ENCODE results near the gene ABL1.
"Not testable (repeated sequence)": the region's sequence is repeated elsewhere in the genome, so short reads cannot be mapped to it uniquely, and the experiment has no call there.

Gene ABL1

DNA sequence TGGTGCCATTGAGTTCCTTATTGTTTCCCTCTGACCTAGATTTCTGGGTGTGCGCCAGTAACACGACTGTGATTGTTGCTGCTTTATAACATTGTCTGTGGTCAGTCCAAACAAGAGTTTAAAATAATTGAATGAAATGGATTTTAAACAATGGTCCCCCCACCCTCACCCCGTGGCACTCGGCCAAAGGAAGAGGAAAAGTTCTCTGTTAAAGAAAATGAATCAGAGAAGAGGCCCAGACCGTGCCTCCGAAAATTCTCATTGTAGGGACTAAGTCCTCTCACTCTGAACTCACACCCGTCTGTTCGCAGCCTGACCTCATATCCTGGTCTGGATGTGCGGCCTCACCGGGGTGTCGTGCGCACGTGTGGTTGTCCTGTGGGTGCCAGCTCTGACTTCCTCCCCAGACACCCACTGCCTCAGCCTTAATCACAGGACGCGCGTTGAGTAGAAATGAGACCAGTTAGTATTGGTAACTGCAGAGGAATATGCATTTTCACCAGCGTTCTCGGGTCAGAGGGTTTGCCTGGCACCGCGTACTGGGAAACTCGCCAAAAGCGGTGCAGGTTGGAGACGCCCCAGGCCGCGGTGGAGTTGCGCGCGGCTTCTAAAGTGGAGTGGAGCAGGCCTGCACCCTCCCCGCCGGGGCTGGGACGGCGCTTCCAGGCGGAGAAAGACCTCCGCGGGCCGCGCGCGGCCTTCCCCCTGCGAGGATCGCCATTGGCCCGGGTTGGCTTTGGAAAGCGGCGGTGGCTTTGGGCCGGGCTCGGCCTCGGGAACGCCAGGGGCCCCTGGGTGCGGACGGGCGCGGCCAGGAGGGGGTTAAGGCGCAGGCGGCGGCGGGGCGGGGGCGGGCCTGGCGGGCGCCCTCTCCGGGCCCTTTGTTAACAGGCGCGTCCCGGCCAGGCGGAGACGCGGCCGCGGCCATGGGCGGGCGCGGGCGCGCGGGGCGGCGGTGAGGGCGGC, at the start of gene ABL1:
TSS of gene ABL1 (plus strand) at position 884 of the 966 bp plus-strand sequence. CDS start 193 bp downstream, outside the sequence.
- peak; percentile 72 to 77 for DNase-seq (ENCODE audit: low read depth in 2 of 2)

DNA sequence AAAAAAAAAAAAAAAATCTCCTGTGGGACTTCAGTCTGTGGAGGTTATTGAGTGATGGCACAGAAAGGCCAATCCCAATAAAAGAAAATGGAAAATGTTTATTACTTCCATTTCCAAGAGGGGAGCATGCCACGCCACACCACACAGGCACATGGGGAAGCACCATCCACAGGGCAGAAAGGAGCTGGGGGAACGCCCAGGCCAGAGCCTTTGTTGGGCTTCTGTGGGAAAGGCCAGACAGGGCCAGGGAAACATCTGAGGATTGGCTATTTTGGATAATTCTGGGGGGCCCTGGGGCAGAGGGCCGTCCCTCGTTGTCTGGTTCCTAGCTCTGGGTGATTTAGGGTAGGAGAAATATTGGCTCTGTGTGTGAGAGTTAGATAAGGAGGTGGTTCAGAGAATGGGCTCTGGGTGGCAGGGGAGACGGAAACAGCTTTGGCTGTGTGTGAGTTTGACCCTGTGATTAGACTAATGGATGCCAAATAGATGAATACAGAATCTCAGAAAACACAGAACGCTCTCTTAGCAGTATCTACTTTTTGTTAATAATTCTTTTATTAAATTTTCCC, 49.0 kb upstream of the ABL1 start:
- no peak for DNase-seq (ENCODE audit: low read depth in 2 of 2)

DNA sequence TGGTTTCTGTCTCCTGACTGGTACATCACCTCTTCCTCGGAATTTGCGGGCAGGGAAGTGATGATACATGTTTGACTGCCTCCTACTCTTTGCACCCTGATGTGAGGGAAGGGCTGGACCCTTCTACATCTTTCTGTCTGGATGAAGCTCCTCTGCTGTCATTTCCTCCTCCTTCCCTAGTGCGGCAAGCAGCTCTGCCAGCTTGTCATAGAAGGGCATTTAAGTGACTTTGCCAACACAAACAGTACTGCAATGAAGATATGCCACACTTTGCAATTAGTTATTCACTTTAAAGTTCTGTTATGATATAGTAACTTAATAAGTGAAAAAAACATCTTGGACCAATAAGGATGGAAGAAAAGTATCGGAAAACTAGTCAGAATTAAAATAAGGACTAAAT, 48.5 kb upstream of the ABL1 start:
- DNase-seq (ENCODE audit: low read depth in 2 of 2), result no peak

DNA sequence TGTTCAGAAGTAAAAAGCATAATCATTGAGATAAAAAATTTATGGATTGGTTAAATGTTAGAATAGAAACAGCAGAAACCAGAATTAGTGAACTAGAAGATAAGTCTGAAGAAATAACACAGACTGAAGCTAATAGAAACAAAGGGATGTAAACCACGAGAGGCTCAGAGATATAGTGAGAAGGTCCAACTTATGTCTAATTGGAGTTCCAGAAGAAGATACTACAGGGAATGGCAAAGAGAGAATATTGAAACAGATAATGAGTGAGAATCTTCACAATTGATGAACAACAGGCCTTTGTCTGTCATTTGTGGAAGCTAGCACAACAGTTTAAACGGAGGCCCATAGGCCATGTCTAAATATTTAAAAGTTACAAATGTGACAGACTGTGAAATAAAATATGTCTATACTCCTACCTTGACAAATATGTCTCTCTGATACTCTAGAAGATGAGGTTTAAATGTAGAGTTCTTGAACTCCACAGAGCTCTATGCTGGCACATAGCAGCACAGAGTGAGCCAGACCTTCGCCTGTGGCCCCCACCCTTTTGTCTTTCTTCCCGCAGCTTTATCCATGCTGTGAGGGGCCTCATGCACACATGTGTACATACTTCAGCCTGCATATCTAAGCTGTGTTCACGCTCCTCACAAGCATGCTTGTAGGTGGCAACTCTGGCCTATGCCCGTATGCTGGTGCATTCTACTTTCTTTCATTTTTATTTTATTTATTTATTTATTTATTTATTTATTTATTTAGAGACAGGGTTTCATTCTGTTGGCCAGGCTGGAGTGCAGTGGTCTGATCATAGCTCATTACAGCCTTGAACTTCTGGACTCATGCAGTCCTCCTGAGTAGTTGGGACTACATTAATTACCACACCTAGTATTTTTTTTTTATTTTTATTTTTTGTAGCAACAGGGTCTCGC, 45.0 kb upstream of the ABL1 start:
- DNase-seq (ENCODE audit: low read depth in 2 of 2), result no peak

DNA sequence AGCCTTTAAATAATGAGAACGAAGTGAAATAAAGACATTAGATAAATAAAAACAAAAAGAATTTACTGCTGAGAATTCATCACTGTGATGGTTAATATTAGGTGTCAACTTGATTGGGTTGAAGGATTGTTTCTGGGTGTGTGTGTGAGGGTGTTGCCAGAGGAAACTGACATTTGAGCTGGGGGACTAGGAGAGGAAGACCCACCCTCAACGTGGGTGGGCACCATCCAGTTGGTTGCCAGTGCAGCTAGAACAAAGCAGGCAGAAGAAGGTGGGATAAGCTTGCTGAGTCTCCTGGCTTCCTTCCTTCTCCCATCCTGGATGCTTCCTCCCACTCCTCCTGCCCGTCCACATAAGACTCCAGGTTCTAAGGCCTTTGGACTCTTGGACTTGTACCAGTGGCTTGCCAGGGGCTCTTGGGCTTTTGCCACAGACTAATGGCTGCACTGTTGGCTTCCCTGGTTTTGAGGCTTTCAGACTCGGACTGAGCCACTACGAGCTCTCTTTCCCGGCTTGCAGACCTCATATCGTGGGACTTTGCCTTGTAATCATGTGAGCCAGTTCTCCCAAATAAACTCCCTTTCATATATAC, 43.7 kb upstream of the ABL1 start:
- DNase-seq (ENCODE audit: low read depth in 2 of 2), result no peak

DNA sequence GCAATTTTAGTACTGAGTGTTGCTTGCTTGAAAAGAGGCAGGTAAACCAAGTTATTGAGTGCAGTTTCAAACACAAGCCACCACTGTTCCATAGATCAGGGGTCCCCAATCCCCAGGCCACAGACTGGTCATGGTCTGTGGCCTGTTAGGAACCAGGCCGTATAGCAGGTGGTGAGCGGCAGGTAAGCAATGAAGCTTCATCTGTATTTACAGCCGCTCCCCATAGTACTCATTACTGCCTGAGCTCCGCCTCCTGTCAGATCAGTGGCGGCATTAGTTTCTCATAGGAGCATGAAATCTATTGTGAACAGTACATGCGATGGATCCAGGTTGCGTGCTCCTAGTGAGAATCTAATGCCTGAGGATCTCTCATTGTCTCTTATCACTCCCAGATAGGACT, 41.5 kb upstream of the ABL1 start:
- no peak for DNase-seq (ENCODE audit: low read depth in 2 of 2)

DNA sequence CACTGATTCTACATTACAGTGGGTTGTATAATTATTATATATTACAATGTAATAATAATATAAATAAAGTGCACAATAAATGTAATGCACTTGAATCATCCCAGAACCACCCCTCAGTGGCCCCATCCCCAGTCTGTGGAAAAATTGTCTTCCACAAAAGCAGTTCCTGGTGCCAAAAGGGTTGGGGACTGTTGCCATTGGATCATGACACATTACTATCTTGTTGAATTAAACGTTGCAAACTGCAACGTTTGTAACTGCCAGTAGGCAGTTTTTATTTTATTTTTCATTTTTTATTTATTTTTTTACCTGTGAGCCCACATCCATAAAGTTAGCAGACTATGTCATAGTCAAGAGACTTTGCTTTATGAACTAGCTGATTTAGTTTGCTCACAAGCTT, 41.0 kb upstream of the ABL1 start:
- not testable (repeated sequence) for DNase-seq (ENCODE audit: low read depth in 2 of 2)

DNA sequence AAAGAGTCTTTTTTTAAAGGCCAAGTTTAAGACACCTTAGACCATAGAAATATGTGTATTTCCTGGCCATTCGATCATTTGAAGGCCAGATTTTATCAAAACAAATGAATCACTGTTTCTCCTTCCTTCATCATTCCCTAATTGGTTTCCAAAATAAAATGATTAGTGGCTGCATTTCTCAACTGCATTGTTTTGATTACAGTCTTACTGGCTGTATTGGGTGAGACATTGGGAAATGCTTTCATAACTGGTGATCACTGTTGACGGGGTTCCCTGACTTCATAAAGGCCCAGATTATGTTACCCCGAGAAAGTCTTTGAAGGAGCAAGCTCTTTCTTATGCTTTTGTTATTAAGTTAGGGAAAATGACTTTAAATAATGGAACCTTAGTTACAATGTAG, 40.6 kb upstream of the ABL1 start:
- DNase-seq (ENCODE audit: low read depth in 2 of 2), result not testable (repeated sequence)

DNA sequence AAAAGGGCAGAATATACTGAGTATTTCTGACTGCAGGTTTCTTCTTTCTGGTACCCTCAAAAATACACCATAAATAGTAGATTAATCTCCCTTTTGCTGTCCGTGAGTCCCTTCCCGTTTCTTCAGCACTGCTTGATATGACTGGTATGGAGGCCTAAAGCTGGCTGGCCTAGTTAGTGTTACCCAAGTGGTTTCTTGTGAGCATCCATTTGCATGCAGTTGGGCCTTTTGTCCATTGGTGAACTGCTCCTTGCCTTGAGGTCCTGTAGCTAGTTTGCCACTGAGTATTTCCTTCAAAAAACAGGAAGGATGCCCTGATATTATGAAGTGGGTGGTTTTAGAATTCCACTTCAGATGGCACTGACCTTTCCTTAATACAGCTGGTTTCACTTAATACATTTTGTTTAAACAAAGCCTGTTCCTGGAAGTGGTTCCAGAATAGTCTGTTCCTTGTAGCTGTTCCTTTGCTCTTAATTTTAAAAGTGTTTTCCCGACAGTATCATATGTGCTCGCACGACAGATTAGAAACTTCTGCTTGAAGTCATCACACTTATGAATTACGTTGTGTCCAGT, 40.0 kb upstream of the ABL1 start:
- DNase-seq (ENCODE audit: low read depth in 2 of 2), result no peak

DNA sequence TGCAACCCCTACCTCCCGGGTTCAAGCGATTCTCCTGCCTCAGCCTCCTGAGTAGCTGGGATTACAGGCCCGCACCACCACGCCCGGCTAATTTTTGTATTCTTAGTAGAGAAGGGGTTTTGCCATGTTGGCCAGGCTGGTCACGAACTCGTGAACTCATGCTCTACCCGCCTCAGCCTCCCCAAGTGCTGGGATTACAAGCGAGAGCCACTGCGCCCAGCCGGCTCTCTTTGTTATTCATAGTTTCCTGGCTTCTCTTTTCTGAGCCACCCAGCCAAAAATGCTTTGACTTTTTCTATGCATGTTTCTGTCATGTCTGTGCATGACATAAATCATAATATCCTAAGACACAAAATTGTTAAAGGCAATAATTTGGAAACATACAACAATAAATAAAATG, 31.9 kb upstream of the ABL1 start:
- not testable (repeated sequence) for DNase-seq (ENCODE audit: low read depth in 2 of 2)

DNA sequence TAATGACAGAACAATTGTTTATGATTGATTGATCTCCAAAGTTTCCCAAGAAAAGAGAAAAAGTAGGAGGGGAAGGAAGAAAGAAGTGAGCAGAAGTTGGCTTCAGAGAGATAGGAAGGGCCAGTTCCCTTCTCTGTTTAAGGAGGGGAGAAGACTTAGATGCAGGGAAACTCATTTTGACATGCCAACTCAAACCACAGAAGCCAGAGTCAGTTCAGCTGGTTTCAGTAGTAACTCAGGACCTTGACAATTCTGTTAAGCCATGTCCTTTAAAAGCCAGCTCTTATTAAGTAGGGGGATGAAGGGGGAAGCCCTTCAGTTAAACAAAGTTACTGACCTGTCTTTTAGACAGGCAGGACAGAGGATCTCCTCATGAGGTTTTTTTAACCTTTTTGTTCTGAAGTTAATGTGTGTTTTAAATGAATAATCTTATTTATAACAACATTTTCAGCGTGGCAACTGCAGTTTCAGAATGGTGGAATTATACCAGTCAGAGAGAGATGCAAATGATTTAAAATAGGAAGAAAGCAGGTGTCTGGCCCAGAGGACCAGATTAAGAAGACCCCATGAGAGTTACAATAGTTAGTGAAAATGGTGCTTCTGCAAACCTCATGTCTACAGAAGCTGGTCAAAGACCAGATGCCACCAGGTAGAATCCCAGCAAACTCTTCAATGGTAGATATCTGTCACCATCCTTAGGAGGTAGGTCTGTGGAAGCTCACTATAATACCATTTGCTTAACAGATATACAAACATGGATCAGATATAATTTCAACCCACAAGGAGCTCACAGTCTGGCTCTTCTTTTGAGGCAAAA, 29.3 kb upstream of the ABL1 start:
- no peak for DNase-seq (ENCODE audit: low read depth in 2 of 2)

DNA sequence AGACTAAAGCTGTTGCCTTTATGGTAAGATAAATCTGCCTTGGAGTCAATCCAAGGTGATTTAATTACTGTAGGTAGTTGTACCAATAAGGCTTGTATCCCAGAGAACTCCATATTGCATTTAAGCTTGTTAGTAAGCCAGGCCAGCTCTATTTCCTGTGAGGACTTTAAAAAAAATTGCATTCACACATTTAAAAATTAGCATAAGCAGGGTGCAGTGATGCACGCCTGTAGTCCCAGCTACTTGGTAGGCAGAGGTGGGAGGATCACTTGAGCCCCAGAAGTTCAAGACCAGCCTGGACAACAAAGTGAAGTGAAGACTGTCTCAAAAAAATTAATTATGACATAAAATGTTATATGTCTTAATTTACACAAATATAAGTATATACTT, 28.7 kb upstream of the ABL1 start:
- no peak for DNase-seq (ENCODE audit: low read depth in 2 of 2)

DNA sequence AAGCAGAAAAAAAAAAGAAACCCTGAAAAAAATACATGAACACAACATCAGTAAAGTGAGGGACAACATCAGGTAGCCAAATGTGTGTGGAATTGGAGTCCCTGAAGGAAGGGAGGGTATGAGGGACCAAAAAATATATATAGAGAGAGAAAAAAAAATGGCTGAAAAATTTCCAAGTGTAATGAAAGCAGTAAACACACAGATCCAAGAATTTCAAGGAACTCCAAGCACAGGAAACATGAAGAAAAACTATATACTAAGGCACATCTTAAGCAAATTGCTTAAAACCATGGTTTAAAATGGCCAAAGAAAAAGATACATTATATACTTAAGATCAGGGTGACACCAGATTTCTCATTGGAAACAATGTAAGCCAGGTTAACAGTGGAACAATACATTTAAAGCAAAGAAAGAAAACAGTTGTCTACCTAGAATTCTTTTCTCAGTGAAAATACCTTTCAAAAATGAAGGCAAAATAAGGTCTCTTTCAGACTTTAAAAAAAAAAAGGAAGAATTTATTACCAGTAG, 24.4 kb upstream of the ABL1 start:
- no peak for DNase-seq (ENCODE audit: low read depth in 2 of 2)

DNA sequence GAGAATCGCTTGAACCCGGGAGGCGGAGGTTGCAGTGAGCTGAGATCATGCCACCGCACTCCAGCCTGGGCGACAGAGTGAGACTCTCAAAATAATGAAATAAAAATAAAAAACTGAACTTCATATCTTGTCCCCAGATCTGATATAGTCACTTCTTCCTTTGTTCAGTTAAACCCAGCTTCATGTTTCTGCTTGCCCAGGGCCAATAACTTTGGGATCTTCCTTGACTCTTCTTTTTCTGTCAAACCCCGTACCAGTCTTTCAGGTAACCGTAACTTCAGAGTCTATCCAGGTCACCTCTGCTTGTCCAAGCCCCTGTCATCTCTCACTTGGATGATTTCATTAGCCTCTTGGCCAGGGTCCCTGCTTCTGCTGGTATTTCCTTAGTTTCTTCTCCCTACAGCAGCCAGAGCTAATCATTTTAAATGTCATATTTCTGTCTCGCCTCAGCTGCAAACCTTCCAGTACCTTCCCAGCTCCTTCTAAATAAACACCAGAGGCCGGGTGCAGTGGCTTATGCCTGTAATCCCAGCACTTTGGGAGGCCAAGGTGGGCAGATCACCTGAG, 19.7 kb upstream of the ABL1 start:
- no peak for DNase-seq (ENCODE audit: low read depth in 2 of 2)

DNA sequence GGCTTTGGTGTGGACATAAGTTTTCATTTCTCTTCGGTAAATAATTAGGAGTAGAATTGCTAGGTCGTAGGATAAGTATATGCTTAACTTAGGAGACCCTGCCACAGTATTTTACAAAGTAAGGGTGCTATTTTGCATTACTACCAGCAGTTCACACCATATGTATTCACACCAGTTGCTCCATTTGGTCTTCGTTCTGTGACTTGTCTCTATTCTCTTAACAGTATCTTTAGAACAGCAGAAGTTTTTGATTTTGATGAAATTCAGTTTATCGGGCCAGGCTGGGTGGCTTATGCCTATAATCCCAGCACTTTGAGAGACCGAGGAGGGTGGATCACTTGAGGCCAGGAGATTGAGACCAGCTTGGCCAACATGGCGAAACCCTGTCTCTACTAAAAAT, 17.1 kb upstream of the ABL1 start:
- DNase-seq (ENCODE audit: low read depth in 2 of 2), result no peak

DNA sequence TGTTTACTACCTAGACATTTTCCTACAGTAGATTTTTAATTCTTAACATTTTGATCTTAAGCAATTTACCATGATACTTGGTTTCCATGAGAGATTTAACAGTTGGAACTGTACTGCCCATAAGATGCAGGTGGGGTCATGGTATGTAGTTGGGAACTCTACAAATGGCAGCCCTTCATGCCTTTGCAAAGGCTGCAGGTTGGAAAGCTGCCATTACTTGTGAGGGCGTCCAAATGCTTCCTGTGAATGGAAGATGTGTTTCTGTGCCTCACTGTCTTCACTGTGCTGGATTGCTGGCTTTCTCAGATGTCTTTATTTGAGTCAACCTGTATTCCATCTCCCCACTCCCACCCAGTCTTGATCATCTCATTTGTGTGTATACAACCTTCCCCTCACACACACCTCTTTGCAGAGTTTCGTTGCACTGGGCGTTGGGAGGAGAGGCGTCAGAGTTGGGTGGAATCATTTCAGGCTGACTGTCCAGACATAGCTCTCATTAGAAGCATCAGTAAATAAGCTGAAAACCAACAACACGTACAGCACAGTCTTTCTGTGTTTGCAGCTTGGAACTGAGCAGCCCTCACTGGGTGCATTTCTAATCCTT, 14.8 kb upstream of the ABL1 start:
- DNase-seq (ENCODE audit: low read depth in 2 of 2), result no peak

DNA sequence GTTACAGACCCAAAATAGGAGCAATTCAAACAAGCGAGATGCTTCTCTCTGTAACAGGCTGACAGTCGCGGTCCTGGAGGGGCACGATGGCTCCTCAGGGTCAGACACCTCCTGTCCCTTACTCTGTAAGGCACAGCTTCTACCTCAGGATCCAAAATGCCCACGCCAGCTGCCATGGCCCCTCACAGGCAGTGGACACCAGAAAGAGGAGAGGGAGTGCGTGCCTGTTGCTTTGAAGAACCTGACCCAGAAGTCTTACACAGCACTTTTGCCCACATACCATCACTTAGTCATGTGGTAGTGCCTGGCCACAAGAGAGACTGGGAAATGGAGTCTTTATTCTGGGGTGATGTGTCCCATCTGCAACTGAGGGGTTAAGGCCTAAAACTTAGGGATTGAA, 11.6 kb upstream of the ABL1 start:
- DNase-seq (ENCODE audit: low read depth in 2 of 2), result no peak

DNA sequence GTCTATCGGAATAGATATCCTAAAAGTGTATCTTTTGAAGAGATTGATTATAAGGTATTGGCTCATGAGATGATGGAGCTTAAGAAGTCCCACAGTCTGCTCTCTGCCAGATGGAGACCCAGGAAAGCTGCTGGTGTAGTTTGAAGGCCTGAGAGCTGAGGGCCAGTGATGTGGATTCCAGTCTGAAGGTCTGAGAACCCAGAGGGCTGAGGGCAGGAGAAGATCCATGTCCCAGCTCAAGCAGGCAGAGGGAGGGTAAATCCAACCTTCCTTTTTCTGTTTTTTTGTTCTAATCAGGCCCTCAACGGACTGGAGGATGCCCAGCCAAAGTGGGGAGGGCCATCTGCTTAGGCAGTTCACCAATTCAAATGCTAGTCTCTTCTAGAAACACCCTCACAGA, 11.0 kb upstream of the ABL1 start:
- DNase-seq (ENCODE audit: low read depth in 2 of 2), result no peak

DNA sequence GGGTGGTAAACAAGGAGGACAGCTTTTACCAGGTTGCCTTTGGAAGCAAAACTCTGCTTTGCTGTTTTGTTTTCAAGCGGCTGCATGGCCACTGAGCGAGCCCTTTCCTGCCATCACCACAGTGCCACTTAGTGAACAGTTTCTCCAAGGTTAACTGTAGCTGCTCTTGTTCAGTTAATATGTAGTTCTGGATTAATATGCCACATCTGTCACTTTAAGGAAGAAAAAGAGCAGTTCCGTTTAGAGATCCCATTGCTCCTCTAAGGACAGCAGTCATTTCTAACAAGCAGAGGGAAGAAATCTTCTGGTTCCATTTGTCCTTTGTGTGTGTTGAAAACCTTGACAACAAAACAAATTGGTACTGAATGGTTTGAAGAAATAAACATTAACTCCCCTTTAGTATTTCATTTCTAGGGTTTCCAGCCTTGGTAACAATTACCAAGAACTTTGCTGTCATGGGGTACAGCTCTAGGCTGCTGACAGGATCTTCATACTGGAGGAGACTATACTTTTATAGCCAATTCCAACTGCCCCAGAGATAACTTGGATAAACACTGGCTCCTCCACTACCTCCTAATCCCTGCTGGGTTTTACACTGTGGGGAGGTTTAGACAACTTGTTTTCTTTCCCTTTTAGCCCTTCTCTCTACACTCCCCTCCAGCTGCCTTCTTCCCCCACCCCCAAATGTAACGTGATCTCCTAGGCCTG, 10.3 kb upstream of the ABL1 start:
- no peak for DNase-seq (ENCODE audit: low read depth in 2 of 2)
